ENCODE results near the gene IFI30. TPM values are rescaled to one million over a fixed set of nuclear protein-coding genes. Genes with fewer than 3 reads are reported as not detected.
"Not testable (repeated sequence)": the region's sequence is repeated elsewhere in the genome, so short reads cannot be mapped to it uniquely, and the experiment has no call there.

The IFI30 gene
- total RNA-seq, 1 experiment from 2014 or later, result 20.2 TPM

GRCh38 chr19:18209912-18210311 lies 36.3 kb downstream of the IFI30 start:
- peak; percentile 59; the same call in 1 of the 2 replicates for TF ChIP-seq ZNF121 (CRISPR knock-in tag; IDR thresholded peaks at IDR 0.05)
- H3K4me1 Mint-ChIP-seq, result peaks cover 12% of the 10 kb centered on the region; the same call in 1 of the 2 replicates
- ChIA-PET POLR2A (interaction anchor here (1.3 kb wide), 1 partner anchor 11 kb away, joined by 4 read pairs; no protein-coding TSS in a partner anchor), CTCF (interaction anchor here (0.7 to 9.7 kb wide), 8 partner anchors 14 to 379 kb away, joined by 3 to 369 read pairs (median 4); a partner anchor contains a TSS)
- not testable (repeated sequence) for H3K27ac Mint-ChIP-seq; DNase-seq (ENCODE audit: low spot score); ATAC-seq; H3K4me3 Mint-ChIP-seq; H3K36me3 Mint-ChIP-seq; H3K9me3 Mint-ChIP-seq; H3K27me3 Mint-ChIP-seq (ENCODE audit: low read depth)

DNA sequence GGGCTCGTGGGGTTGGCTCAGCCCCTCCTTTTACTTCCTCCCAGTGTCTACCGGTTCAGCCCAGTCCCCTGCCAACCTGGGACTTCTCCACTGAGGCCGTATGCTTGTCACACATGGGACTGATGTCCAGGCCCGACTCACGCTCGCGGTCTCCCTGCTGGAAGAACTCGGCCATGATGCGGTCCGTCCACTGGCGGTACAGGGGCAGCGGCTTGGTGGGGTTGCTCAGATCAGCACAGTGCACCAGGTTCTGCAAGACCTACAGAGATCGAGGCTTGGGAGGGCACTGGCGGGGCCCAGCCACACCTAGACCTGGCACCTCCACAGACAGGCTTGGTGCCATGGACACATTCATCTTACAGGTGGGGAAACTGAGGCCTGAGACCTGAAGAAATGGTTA lies 38.1 kb downstream of the IFI30 start:
- POLR2A ChIA-PET, result no interaction called here
- H3K36me3 Mint-ChIP-seq, result no peaks in the 10 kb centered on the region
- no peak for ATAC-seq
- TF ChIP-seq CTCF (IDR thresholded peaks at IDR 0.05) (no peak), TP53 (CRISPR knock-in tag; IDR thresholded peaks at IDR 0.05) (no peak), ZNF263 (CRISPR knock-in tag; IDR thresholded peaks at IDR 0.05; ENCODE audit: low read depth) (no peak), ATF6 (CRISPR knock-in tag; IDR thresholded peaks at IDR 0.05) (no peak), ZNF416 (CRISPR knock-in tag; IDR thresholded peaks at IDR 0.05) (no peak), GABPB1 (CRISPR knock-in tag; IDR thresholded peaks at IDR 0.05) (no peak), CREB1 (CRISPR knock-in tag; IDR thresholded peaks at IDR 0.05) (no peak), OVOL2 (CRISPR knock-in tag; IDR thresholded peaks at IDR 0.05; ENCODE audit: borderline replicate concordance) (no peak)
- TF ChIP-seq, protein P1, sequence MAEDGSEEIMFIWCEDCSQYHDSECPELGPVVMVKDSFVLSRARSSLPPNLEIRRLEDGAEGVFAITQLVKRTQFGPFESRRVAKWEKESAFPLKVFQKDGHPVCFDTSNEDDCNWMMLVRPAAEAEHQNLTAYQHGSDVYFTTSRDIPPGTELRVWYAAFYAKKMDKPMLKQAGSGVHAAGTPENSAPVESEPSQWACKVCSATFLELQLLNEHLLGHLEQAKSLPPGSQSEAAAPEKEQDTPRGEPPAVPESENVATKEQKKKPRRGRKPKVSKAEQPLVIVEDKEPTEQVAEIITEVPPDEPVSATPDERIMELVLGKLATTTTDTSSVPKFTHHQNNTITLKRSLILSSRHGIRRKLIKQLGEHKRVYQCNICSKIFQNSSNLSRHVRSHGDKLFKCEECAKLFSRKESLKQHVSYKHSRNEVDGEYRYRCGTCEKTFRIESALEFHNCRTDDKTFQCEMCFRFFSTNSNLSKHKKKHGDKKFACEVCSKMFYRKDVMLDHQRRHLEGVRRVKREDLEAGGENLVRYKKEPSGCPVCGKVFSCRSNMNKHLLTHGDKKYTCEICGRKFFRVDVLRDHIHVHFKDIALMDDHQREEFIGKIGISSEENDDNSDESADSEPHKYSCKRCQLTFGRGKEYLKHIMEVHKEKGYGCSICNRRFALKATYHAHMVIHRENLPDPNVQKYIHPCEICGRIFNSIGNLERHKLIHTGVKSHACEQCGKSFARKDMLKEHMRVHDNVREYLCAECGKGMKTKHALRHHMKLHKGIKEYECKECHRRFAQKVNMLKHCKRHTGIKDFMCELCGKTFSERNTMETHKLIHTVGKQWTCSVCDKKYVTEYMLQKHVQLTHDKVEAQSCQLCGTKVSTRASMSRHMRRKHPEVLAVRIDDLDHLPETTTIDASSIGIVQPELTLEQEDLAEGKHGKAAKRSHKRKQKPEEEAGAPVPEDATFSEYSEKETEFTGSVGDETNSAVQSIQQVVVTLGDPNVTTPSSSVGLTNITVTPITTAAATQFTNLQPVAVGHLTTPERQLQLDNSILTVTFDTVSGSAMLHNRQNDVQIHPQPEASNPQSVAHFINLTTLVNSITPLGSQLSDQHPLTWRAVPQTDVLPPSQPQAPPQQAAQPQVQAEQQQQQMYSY (CRISPR knock-in tag; IDR thresholded peaks at IDR 0.05), result no peak
- TF ChIP-seq, protein P2, sequence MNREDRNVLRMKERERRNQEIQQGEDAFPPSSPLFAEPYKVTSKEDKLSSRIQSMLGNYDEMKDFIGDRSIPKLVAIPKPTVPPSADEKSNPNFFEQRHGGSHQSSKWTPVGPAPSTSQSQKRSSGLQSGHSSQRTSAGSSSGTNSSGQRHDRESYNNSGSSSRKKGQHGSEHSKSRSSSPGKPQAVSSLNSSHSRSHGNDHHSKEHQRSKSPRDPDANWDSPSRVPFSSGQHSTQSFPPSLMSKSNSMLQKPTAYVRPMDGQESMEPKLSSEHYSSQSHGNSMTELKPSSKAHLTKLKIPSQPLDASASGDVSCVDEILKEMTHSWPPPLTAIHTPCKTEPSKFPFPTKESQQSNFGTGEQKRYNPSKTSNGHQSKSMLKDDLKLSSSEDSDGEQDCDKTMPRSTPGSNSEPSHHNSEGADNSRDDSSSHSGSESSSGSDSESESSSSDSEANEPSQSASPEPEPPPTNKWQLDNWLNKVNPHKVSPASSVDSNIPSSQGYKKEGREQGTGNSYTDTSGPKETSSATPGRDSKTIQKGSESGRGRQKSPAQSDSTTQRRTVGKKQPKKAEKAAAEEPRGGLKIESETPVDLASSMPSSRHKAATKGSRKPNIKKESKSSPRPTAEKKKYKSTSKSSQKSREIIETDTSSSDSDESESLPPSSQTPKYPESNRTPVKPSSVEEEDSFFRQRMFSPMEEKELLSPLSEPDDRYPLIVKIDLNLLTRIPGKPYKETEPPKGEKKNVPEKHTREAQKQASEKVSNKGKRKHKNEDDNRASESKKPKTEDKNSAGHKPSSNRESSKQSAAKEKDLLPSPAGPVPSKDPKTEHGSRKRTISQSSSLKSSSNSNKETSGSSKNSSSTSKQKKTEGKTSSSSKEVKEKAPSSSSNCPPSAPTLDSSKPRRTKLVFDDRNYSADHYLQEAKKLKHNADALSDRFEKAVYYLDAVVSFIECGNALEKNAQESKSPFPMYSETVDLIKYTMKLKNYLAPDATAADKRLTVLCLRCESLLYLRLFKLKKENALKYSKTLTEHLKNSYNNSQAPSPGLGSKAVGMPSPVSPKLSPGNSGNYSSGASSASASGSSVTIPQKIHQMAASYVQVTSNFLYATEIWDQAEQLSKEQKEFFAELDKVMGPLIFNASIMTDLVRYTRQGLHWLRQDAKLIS (CRISPR knock-in tag; IDR thresholded peaks at IDR 0.05; ENCODE audit: borderline replicate concordance), result no peak
- peaks cover 9% of the 10 kb centered on the region; the same call in 1 of the 2 replicates for H3K4me1 Mint-ChIP-seq
- no peak overlapping the region for H3K4me3 Mint-ChIP-seq
- no peak overlapping the region for H3K27ac Mint-ChIP-seq
- CTCF ChIA-PET, result interaction anchor here (0.9 kb wide), 1 partner anchor 63 kb away, joined by 3 read pairs; no protein-coding TSS in a partner anchor
- no peaks in the 10 kb centered on the region for H3K9me3 Mint-ChIP-seq
- no peaks in the 10 kb centered on the region; the same call in 1 of the 2 replicates for H3K27me3 Mint-ChIP-seq (ENCODE audit: low read depth)
- DNase-seq (ENCODE audit: low spot score), result no peak

Measured in WTC11 (cell line).